Stimulated activated CD8-positive, alpha-beta memory T cell treated with anti-CD3 and anti-CD28 coated beads, Interleukin-15, amount 100 ng/mL, for 48 hours (primary cell): ENCODE measurements around the gene MPL.

Source experiments
- DNase-seq, 2 donors: peaks; one replicate each; pipeline ENCODE4 v3.0.0-alpha.2; 2020; ENCODE audit warnings: low read depth in 2 of 2

Gene MPL

GRCh38 chr1:43325381-43325780 is 12.2 kb upstream of the MPL start:
- DNase-seq = no peak

GRCh38 chr1:43327549-43328292 is 9.9 kb upstream of the MPL start:
- no peak for DNase-seq

- DNase-seq = peak; percentile 63 to 67
These were observed 7.4 kb upstream of the MPL start for GRCh38 chr1:43329995-43330751.

GRCh38 chr1:43331688-43332087 is 5.9 kb upstream of the MPL start:
- no peak for DNase-seq

DNA sequence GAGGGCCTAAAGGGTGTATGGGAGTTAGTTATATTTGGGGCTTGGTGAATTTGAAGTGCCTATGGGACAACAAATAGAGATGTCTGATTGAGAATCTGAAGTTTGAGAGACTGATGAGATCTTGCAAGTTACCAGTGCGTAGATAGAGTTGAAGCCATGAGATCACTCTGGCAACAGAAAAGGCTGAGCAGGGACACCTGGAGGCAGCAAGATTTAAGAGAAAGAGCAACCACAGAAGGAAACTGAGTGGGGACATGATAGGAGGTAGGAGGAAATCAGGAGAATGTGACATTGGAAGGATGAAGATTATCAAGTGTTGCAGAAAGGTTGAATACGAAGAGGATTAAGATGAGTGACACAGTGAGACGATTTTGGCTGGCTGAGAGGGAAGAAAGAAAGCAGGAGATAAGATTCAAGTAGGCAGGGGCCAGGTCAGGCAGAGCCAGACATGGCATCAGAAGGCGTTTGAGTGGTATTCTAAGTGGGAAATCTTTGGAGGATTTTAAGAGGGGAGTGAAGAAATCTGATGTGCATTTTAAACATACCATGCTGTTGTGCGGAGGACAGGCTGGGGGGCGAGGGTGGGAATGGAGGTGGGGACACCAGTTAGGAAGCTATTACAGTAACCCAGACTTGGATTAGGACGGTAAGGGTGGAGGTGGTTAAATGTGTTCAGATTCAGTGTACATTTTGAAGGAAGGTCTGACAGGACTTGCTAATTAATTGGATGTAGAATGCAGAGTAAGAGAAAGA is 3.0 kb upstream of the MPL start:
- no peak for DNase-seq

GRCh38 chr1:43338001-43338400 is 383 bp downstream of the MPL start:
- no peak for DNase-seq

GRCh38 chr1:43339584-43340232 is 2.1 kb downstream of the MPL start:
- no peak for DNase-seq

- no peak for DNase-seq
These were observed 2.9 kb downstream of the MPL start for GRCh38 chr1:43340559-43340958.

- DNase-seq = no peak
These were observed 6.7 kb downstream of the MPL start for GRCh38 chr1:43344267-43344850.

DNA sequence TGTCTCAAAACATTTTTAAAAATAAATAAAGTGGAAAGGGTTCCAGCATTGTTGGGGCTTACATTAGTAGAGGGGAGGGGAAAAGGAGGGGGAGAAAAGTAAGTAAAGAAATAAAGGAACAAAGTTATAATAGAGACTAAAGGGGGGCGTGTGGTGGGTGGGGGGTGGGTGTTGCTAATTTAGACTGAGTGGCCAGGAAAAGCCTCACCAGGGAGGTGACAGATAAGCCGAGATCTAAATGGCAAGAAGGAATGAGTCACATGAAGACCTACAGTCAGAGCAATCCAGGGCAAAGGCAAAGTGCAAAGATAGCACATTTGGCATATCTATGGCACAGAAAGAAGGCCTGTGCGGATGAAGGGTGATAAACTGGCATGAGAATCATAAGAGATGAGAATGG is 7.5 kb downstream of the MPL start:
- no peak for DNase-seq

GRCh38 chr1:43346636-43347035 is 9.0 kb downstream of the MPL start:
- no peak for DNase-seq

DNA sequence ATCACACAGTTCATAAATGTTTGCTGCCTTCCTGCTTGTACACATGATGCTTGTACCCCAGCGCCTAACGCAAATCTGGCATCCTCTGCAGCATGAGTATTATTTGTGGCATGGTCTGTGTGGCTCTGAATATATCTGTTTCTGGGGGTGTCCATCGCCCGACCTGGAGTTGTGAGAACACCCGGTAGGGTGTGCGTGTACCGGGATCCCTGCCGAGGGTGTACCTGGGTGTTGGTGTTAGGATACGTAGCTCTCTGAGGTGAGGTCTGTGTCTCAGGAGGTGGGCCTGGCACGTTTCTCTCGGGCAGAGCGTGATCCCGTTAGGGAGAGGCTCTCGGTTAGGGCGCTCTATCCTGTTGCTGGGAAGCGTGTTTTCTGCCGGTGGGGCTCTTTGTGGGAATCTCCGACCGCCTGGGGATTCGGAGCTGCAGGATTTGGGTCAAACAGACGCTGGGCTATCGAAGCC is 10.8 kb downstream of the MPL start:
- DNase-seq = no peak

- peak in 1 of 2 donors; percentile 45 for DNase-seq
These were observed 11.4 kb downstream of the MPL start for GRCh38 chr1:43348809-43349593.

DNA sequence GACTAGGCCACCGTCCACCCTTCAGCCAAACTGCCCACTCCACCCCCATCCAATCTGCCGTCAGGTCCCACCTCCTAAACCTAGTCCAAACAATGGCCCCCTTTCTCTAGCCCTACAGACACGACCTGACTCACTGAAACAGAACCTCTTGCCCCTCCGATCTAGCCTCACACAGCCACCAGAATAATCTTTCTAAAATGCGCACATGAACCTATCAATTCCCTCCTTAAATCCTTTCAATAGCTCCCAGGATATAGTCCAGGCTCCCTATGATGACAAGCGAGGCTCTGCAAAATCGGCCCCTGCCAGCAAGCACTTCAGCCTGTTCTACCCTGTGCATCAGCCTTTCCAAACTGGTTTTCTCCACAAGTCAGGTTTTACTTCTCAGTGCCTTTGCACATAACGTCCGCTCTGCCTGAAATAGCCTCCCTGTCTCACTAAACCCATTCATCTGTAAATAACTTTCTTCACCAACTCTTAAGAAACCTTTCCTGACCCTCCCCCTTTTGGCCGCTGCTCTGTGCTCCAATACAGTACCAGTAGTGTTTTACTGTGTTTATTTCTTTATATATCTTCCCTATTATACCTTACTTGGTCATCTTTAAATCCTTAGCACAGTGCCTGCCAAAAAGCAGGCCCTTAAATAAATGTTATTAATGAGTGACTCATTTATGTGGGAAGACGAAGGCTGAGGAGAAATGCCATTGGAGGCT is 12.1 kb downstream of the MPL start:
- no peak for DNase-seq

- DNase-seq = no peak
These were observed 13.4 kb downstream of the MPL start for GRCh38 chr1:43350976-43351375.

DNA sequence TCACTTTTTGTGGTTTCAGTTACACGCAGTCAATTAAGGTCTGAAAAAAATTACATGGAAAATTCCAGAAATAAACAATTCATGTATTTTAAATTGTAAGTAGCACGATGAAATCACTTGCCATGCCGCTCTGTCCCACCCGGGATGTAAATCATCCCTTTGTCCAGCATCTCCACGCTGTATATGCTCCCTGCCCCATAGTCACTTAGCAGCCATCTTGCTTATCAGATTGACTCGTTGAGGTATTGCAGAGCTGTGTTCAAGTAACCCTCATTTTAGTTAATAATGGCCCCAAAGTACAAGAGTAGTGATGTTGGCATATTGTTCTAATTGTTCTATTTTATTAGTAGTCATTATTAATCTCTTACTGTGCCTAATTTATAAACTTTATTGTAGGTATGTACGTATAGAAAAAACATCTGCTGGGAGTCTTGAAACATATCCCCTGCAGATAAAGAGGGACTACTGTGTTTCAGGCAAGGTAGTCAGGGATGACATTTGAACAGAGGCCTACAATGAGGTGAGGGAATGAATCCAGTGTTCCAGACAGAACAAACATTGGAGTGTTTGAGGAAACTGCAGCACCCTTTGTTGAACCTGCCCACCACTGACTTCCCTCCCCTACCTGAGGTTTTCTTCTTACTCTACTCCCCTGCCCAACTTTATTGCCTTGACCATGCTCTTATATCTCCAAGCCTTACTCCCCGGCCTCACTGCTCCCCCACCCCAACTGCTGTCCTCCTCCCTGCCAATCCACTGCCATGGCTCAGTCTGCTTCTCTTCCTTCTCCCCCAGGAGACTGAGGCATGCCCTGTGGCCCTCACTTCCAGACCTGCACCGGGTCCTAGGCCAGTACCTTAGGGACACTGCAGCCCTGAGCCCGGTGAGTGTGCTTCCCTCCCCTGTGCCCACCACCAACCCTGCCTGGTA is 14.1 kb downstream of the MPL start:
- DNase-seq = no peak

DNA sequence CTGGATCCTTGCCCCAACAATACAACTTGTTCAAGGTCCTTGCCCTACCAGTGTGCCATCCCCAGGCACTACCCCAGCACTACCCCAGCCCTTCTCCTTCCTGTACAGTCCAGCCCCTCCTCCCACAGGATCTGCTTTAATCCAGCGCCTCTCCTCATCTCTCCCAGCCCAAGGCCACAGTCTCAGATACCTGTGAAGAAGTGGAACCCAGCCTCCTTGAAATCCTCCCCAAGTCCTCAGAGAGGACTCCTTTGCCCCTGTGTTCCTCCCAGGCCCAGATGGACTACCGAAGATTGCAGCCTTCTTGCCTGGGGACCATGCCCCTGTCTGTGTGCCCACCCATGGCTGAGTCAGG is 14.7 kb downstream of the MPL start:
- DNase-seq = no peak

- DNase-seq = no peak
These were observed 15.3 kb downstream of the MPL start for GRCh38 chr1:43352881-43353280.

DNA sequence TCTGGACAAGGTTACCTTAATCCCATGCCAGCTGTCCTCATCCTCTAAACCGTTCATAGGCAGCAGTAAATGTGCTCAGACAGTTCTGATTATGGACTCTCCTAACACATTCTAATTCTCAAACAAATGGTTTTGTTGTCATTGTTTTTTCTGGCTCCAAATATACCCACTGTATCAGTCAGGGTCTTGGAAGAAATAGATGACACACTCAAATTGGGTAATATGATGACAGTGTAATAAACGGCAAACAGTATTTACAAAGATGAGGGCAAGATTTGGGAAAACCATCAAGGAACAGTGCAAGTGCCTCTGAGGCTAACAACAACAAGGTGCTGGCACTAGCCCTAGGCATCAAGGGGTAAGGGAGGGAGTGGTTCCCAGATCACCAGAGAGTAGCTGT is 16.9 kb downstream of the MPL start:
- no peak for DNase-seq
